NOMO-1 (cell line): ENCODE results near the gene PALLD.

Experiments
- DNase-seq, 2 experiments: peaks; one replicate each; lab custom pipeline; 2025; ENCODE audit not compliant: unreplicated experiment in 2 of 2; lab: John Stamatoyannopoulos, UW

Gene PALLD

DNA sequence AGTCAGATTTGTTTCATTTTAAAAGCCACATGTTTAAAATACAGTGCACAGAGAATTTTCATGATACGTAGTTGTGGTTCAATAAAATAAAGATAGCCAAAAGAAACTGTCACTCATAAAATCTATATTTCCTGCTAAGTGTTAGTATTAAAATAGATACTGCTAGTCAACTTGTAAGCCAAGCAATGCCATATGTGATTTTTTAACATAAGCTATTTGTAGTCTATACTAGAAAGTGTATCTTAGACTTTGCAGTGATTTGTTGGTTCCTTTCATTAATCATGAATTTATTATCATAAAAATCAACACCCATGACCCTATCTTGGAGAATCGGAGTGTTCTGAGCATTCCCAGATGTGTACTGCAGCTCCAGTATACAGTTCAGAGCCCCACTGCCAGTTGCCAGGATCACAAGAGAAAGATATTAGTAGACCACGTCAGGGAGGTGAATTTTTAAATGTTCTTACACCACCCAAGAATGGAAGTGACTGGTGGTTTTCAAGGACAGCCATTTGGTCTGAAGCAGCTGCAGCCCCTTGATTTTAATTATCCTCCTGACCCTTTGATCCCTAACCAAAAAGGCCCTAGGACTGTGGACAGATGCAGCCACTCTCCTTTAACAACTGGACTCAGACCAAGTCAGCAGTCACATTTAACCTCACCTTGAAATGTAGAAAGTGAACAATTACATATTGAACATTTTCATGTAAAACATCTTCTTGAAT lies 163.1 kb downstream of the PALLD start:
- DNase-seq: no peak

DNA sequence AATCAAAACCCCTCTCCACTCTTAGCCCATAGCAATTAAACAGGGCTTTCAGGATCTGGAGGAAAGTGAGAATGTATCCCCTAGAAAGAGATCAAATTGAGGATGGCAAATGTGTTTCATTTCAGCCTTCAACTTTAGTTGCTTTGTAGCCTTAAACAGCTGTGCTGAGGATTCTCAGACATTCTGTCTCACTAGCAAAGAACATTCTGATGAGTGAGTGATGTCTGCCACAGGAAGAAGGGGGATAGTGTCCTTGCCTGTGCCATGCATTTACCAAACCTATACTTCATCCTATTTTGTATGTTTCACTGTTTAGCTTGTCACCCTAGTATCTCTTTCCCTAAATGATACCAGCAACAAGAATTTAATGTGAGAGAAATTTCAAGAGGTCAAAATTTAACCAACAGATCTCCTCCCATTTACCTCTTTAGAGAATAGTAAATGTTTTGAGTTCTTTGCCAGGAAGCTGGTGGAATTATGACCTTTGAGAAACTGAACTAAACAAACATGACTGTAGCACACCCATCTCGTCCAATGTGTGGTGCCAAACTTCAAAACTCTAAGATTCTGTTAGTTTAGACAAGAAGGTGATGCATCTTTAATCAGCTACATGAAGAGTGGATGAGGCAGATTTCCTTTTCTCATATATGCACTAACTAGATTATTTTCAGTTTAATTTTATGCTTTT lies 165.6 kb downstream of the PALLD start:
- DNase-seq: no peak

DNA sequence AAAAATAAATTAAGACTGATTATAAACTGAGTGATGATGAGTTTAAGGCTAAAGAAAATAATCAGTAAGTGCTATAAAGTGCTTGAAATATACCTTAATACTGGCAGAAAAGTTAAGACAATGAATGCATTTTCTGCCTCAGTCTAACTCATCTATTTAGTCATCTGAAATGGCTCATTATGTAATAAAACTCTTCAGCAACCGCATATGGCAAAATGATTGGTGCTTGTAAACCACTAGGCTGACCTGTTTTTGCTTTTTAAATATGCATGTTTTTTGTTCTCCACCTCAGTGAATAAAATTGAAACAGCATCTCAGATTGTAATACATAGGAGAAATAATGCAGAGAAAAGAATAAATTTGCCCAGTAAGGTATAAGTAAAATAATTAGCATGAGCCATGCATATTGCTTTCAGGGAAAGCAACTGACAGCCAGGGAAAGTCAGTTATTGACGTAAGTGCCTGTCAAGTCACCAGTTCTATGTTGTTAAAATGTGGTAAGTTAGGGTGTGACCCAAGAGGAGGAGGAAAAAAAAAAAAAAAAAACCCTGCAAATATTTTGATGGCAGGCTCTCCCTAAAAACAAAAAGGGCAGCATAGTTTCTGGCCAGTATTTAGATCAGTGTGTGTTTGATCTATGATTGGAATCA lies 167.5 kb downstream of the PALLD start:
- peak; percentile 14 to 55 for DNase-seq

DNA sequence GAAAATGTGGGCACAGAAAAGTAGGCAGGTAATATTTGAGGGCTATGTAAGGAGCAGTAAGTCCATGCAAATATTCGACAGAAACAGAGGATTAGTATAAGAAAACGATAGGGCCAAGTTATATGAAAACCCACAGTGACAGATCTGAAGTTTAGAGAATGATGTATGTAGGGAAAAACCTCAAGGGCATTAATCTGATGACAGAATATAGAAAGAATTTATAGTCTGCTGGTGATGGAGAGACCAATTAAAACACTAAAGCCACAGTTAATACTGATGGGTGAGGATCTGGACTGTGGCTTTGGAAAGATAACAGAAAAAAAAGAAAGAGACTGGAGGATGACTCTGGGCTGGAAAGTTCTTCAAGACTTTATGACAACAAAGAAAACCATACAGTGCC lies 169.7 kb downstream of the PALLD start:
- DNase-seq: no peak

DNA sequence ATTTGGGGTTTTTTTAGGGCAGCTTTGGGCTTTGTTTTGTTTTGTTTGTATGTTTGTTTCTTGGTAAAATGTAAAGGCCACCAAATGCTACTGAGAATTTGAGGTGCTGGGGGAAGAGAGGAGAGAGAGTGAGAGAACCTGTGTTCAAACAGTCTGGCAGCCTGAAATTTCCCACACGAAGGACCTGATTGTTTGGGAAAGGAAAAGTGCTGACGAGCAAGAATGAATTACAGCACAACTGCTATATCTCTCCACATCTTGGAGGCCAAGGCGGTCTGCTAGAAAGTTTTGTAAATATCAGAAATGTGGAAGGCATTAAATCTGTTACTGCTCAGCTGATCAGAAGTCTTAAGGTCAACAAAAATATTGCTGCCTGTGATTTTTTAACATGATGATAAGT lies 170.5 kb downstream of the PALLD start:
- DNase-seq: no peak

DNA sequence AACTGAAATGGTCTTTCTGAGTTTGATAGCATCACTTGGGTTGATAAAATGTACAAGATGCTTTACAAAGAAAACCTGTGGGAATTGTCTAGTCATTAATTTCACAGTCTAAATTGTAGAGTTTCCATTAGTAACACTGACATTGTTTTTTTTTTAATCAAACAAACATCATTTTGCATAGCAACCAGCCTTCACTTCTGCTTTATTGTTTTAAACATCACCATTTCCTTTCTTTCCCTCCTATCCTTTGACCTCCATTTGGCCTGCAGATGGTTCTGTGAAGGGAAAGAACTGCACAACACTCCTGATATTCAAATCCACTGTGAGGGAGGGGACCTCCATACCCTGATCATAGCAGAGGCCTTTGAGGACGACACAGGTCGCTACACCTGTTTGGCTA lies 171.1 kb downstream of the PALLD start:
- peak in 1 of 2 experiments; percentile 1 for DNase-seq

GRCh38 chr4:168673476-168673875 lies 176.6 kb downstream of the PALLD start:
- DNase-seq: no peak

GRCh38 chr4:168674077-168674747 lies 177.4 kb downstream of the PALLD start:
- no peak for DNase-seq

DNA sequence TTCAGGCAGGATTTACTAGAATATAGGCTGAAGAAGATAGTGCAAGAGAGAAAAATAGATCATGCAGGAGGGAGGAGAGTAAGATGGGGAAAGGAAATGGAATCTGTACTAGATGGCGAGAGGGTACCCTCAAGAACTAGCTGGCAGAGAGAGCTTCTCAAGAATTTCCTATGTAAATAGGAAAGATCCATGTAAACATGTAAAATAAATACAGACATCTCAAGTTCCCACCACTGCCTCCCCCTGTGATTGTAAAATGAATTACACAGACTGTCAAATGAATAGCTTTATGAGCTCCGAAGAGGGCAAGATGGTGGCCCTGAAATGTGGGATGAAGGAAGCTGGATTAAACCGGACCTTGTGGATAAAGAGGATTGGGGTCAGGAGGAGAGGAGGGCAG lies 178.0 kb downstream of the PALLD start:
- DNase-seq: no peak

DNA sequence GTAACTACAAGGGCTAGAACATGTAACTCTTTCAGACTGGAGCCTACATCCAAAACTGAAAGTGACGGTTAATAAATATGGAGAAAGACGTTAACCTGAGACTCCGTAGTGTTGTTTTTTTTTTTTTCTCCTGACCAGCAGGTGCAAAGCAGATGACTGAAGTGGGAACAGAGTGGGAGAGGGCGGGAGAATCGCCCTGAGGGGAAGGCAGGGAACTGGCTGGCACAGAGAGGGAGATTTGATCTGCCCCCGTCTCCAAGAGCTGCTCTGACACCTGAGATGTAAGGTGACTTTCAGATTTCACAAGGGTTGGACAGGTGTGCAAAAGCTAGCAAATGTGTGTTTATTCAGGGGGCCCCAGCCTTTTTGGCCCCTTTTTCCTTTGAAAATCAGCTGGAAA lies 180.2 kb downstream of the PALLD start:
- no peak for DNase-seq

DNA sequence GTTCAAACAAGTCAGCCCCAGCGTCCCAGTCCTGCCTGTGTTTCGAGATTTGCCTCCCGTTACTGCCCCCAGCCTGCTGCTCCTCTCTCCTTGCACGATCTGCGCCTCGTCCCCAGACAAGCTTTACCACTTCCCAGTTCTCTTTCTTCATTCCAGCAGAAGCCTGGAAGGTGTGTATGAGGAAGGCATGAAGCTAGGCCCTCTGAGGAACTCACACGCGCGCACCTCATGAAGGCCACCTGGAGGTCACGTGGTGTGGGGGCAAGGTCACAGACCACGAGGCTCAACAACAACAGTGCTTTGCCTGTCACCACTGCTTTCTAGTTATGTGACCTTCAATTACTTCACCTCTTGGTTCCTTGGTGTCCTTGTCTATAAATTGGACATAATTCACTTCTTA lies 181.0 kb downstream of the PALLD start:
- DNase-seq: no peak

GRCh38 chr4:168678751-168679366 lies 182.0 kb downstream of the PALLD start:
- DNase-seq: no peak

GRCh38 chr4:168679397-168679796 lies 182.5 kb downstream of the PALLD start:
- no peak for DNase-seq

DNA sequence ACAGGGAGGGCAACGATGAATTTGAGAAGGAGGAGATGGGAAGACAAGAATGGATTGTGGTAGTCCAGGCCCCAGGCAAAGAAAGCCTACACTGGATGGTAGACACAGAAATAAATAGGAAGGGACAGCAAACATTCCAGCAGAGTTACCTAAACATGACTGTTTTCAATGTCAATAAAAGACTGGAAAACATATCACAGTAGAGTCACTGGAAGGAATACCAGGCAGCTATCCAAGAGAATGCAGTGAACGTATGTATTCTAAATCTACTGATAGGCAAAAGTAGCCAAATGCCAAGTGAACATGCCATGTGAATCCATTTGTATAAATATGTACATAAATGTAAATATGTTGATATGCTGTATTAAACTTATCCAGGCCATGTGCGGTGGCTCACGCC lies 183.0 kb downstream of the PALLD start:
- DNase-seq: no peak

DNA sequence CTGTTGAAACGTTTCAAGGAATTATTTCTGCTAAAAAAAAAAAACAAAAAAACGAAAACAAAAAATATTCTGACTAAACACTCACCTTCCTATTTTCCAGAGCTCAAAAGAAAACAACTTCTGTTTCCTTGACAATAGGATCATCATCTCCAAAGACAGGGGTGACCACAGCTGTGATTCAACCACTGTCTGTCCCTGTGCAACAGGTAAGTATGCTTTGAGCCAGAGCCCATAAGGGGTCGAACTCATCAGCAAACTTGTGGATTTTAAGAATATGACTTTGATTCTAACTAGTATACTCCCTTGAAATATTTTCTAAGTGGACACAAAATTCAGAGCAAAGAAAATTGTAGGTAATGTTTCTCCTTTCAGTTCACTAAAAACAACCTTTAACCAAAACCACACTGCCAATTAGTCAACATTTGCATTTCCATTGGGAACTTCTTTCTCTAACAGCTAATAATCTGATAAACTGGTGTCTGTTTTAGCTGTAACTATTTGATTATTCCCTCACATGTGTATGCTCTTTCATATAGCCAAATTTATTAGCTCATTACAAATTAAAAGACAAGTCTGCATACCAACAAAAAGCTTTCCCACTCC lies 186.1 kb downstream of the PALLD start:
- DNase-seq: no peak

DNA sequence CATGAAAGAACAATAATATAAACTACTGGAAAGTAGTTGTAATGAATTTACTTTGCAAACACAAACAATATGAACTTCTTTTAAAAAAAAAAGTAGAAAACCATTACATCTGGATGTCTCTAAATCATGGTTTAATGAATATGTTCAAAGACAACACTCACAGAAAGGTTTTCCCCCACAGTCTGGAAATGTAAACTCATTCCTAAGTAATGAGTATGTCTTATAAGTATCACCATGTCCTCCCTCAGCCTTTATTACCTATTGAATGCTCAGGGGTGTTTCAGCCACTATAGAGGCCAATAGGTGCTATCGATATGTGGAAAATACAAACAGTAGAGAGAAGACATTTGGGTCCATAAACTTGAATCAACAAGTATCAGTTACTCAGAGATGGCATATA lies 186.7 kb downstream of the PALLD start:
- no peak for DNase-seq

- DNase-seq: peak in 1 of 2 experiments; percentile 59
Observed at GRCh38 chr4:168685136-168685809, 188.4 kb downstream of the PALLD start.

DNA sequence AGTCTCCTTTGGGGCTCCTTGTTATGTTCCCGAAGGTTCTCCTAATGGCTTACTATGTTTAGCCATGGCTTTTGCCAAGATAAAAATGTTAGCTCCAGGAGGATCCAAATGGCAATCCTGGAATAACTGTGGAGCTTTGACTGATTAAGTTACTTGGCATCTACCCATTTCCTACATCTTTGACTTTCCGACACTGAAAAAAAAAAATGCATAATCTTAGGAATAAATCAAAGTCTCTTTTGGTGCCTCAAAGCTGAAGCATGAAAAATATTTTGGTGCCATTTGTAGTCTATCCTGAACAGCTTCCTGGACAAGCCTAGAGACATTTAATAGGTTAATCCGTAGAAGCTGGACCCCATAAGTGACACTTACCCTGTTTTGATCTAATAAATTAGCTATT lies 191.7 kb downstream of the PALLD start:
- DNase-seq: no peak

GRCh38 chr4:168689791-168690190 lies 192.9 kb downstream of the PALLD start:
- no peak for DNase-seq

GRCh38 chr4:168690199-168690598 lies 193.3 kb downstream of the PALLD start:
- no peak for DNase-seq
